ENCODE results near the gene CACNA2D3.

DNA sequence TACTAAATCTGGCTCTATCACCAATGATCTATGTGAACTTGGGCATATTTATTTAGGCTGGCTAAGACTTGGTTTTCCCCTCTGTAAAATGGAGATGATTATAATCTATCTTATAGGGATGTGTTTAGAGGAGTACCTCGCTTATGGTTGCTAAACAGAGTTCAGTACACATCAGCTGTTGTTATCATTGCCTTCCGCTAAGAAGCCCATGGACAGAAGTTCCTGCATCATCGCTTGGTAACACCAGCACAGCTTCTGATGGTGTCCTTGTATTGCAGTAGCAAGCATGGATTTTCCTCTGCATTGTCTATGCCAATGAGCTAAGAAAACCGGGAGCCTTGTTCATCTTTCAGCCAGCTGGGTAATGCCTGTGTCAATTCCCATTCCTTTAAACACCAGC is 878.6 kb downstream of the CACNA2D3 start:
- TF ChIP-seq, protein P1, sequence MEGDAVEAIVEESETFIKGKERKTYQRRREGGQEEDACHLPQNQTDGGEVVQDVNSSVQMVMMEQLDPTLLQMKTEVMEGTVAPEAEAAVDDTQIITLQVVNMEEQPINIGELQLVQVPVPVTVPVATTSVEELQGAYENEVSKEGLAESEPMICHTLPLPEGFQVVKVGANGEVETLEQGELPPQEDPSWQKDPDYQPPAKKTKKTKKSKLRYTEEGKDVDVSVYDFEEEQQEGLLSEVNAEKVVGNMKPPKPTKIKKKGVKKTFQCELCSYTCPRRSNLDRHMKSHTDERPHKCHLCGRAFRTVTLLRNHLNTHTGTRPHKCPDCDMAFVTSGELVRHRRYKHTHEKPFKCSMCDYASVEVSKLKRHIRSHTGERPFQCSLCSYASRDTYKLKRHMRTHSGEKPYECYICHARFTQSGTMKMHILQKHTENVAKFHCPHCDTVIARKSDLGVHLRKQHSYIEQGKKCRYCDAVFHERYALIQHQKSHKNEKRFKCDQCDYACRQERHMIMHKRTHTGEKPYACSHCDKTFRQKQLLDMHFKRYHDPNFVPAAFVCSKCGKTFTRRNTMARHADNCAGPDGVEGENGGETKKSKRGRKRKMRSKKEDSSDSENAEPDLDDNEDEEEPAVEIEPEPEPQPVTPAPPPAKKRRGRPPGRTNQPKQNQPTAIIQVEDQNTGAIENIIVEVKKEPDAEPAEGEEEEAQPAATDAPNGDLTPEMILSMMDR (IDR thresholded peaks at IDR 0.05; ENCODE audit: poor library complexity, severe bottlenecking) = no peak
- no peak for TF ChIP-seq EZH2 (IDR thresholded peaks at IDR 0.05; ENCODE audit: borderline replicate concordance, insufficient read depth, low read length, poor library complexity, severe bottlenecking)
- no peak for TF ChIP-seq EP300 (conservative IDR thresholded peaks at IDR 0.05; ENCODE audit: poor library complexity, severe bottlenecking)
- TF ChIP-seq TAF1 (IDR thresholded peaks at IDR 0.05; ENCODE audit: low read depth) = no peak
- no peak for TF ChIP-seq POLR2AphosphoS5 (IDR thresholded peaks at IDR 0.05)
- TF ChIP-seq SMC3 (conservative IDR thresholded peaks at IDR 0.05; ENCODE audit: poor library complexity) = no peak

Measured in neural cell (in vitro differentiated cells).